SK-N-SH (cell line): ENCODE measurements around the gene TBC1D5.

Source experiments
- CHD2 ChIP-seq: fragments of 150-350 bp; IDR thresholded peaks from 2 replicates; pipeline ENCODE4 v1.6.1; 2018; ENCODE audit warnings: low read length; ENCODE audit not compliant: partially characterized antibody
- EZH2phosphoT487 ChIP-seq: fragments of 200-600 bp; sonication (generic); IDR thresholded peaks from 2 replicates; pipeline ENCODE4 v1.6.1; 2017; ENCODE audit warnings: low read depth, mixed run types, mild to moderate bottlenecking, antibody characterized with exemption, moderate library complexity, borderline replicate concordance
- FOXJ3 ChIP-seq: sonication (generic); formaldehyde crosslinking; IDR thresholded peaks from 2 replicates; pipeline ENCODE4 v1.5.1; 2020; ENCODE audit warnings: mild to moderate bottlenecking, missing genetic modification reagents
- GATA2 ChIP-seq: sonication (generic); formaldehyde crosslinking; IDR thresholded peaks from 2 replicates; pipeline ENCODE4 v1.5.0; 2020; ENCODE audit warnings: mild to moderate bottlenecking, missing genetic modification reagents
- NFIC ChIP-seq: IDR thresholded peaks from 2 replicates; pipeline ENCODE4 v1.4.0; 2012; ENCODE audit warnings: borderline replicate concordance
- NRF1 ChIP-seq: IDR thresholded peaks from 2 replicates; pipeline ENCODE4 v1.6.1; 2012; ENCODE audit warnings: low read depth, mild to moderate bottlenecking, low read length
- POLR2AphosphoS5 ChIP-seq: IDR thresholded peaks from 2 replicates; pipeline ENCODE4 v1.6.1; 2012; ENCODE audit warnings: low read depth, low read length
- RAD21 ChIP-seq: IDR thresholded peaks from 2 replicates; pipeline ENCODE4 v1.6.1; 2012; ENCODE audit warnings: mild to moderate bottlenecking, low read length
- SMC3 ChIP-seq: IDR thresholded peaks from 2 replicates; pipeline ENCODE4 v1.6.1; 2012; ENCODE audit warnings: low read depth, low read length, improper control_type of control experiment
- TAF1 ChIP-seq: IDR thresholded peaks from 2 replicates; pipeline ENCODE4 v1.6.1; 2012; ENCODE audit warnings: low read depth, mild to moderate bottlenecking, low read length, moderate library complexity, borderline replicate concordance
- TF ChIP-seq, protein P1 (sequence below): IDR thresholded peaks from 2 replicates; pipeline ENCODE4 v1.4.0; 2012; ENCODE audit warnings: low read depth, borderline replicate concordance
- TF ChIP-seq, protein P2 (sequence below): fragments of 200-600 bp; sonication (generic); IDR thresholded peaks from 2 replicates; pipeline ENCODE4 v1.6.1; 2017; ENCODE audit warnings: antibody characterized with exemption, mild to moderate bottlenecking, moderate library complexity

- TF ChIP-seq, protein P1, sequence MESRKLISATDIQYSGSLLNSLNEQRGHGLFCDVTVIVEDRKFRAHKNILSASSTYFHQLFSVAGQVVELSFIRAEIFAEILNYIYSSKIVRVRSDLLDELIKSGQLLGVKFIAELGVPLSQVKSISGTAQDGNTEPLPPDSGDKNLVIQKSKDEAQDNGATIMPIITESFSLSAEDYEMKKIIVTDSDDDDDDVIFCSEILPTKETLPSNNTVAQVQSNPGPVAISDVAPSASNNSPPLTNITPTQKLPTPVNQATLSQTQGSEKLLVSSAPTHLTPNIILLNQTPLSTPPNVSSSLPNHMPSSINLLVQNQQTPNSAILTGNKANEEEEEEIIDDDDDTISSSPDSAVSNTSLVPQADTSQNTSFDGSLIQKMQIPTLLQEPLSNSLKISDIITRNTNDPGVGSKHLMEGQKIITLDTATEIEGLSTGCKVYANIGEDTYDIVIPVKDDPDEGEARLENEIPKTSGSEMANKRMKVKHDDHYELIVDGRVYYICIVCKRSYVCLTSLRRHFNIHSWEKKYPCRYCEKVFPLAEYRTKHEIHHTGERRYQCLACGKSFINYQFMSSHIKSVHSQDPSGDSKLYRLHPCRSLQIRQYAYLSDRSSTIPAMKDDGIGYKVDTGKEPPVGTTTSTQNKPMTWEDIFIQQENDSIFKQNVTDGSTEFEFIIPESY, result no peak
- TF ChIP-seq, protein P2, sequence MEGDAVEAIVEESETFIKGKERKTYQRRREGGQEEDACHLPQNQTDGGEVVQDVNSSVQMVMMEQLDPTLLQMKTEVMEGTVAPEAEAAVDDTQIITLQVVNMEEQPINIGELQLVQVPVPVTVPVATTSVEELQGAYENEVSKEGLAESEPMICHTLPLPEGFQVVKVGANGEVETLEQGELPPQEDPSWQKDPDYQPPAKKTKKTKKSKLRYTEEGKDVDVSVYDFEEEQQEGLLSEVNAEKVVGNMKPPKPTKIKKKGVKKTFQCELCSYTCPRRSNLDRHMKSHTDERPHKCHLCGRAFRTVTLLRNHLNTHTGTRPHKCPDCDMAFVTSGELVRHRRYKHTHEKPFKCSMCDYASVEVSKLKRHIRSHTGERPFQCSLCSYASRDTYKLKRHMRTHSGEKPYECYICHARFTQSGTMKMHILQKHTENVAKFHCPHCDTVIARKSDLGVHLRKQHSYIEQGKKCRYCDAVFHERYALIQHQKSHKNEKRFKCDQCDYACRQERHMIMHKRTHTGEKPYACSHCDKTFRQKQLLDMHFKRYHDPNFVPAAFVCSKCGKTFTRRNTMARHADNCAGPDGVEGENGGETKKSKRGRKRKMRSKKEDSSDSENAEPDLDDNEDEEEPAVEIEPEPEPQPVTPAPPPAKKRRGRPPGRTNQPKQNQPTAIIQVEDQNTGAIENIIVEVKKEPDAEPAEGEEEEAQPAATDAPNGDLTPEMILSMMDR, result no peak
- TF ChIP-seq NRF1, result no peak
- no peak for TF ChIP-seq RAD21
- TF ChIP-seq GATA2 (CRISPR knock-in tag), result no peak
- no peak for TF ChIP-seq EZH2phosphoT487
- no peak for TF ChIP-seq SMC3
- no peak for TF ChIP-seq NFIC
- TF ChIP-seq POLR2AphosphoS5, result no peak
- no peak for TF ChIP-seq FOXJ3 (CRISPR knock-in tag)
- no peak for TF ChIP-seq CHD2
- no peak for TF ChIP-seq TAF1
Measured at GRCh38 chr3:17357035-17357710, 385.3 kb downstream of the TBC1D5 start.
